GM19240 (cell line): ENCODE results near the gene CHST15.

Experiments
- DNase-seq: peaks from one replicate; pipeline ENCODE4 v3.0.0; 2011; ENCODE audit warnings: low spot score; ENCODE audit not compliant: insufficient read length

Gene CHST15

DNA sequence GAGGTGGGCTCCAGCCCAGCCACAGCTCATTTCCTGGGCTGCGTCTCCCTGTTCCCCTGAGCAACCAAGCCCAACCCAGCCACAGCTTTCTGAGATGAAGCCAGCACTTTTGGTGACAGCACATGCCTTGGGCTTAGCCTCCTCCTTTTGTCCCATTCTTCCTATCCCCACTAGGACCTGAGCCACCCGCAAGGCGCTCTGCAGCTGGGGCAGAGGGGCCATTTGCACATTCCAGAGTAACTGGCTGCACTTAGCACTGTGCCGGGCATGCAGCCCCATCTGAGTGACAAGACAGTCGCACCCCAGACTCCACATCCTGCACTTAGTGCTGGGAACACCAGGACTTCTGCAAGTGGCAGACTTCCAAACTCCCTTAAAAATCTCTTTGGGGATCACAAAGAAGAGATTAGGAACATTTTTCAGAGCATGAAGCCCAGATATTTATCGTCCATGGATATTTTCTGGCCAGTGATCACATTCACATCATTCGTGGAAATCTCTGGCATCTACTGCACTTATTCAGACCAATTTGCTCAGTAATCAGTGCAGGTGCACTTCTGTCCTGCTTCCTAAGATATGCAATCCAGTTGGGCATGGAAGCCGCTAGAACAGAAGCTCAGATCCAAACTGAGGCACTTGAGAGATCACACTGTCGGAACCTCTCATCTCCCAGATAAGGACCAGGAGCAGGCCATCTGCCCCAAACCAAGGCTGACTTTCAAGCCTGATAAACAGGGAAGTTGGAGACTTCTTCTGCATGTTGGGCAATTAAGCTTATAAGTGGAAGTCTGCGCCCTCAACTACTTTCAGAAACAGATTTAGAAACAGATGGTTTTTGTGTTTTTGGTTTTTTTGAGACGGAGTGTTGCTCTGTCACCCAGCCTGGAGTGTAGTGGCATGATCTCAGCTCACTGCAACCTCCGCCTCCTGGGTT is 26.4 kb downstream of the CHST15 start:
- no peak for DNase-seq

DNA sequence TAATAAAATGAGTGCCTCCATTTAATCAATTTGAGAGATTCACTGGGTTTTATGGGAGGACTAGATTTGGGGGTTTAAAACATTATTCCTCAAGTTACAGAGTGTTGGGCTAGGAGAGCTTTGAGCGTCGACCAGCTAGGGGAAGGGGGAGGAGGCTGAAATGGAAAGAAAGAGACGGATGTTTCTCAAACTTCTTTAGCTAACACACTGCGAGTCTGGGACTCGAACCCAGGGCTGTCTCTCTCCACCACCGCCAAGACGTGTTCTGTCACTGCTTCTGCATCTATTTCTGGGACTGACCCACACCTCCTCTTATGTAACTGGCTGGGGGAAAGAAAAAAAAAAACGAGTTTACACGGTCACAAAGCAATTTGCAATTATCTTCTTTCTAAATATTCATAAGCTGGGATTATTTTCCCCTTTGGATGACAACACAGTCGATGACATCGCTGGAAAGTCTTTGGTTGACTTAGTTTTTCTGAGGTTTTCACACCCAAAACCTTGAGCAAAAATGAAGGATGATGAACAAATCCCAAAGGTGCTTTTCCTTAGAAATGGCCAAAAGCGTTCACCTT is 27.2 kb downstream of the CHST15 start:
- no peak for DNase-seq

DNA sequence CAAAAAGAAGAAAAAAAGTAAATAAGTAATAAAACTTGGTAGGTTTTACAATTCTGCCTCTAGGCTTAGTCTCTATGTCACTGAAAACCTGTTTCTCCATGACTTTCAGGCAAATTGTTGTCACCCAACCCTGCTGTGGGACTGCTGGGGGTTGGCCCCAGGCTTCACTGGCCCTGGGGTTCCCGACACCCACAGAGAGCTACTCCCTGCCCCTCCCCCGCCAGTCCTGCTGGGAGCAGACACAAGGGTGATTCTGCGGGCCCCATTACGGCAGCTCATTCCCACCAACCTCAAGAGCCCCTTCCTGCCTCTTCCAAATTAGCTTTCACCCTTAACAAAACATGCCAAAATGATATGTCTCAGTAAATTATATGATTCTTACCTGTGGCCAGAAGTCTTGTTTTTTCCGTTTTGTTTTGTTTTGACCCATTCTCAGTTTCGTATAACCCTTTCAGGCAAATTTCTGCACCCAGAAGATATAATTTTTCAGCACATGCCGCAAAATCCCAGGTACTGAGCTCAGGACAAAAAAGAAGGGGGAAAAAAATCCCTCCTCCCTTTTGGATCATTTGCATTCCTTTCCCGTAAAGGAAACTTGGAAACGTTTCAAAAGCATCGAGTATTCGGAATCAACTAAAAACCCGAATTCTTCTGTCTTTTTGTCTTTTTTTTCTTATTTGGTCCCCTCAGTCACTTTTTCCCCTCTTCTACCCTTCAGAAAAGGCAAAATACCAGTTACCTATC is 27.8 kb downstream of the CHST15 start:
- DNase-seq = no peak

DNA sequence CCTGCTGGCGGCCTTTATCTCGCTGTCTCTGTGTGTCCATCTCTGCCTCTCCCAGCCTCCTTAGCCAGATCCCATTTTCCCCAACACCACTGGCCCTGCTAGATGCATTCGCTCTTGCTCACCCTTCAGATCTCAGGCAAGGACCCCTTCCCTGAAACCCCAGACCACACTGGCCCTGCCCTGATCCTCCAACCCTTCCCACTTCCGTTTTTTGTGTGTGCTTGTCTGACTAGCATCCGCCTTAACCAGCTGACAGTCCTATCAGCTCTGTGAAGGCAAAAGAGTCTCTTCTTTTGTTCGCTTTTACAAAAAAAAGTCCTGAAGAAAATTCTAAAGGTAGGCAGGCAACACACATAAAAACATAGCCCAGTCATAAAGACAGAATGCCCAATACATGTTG is 28.7 kb downstream of the CHST15 start:
- DNase-seq = no peak

DNA sequence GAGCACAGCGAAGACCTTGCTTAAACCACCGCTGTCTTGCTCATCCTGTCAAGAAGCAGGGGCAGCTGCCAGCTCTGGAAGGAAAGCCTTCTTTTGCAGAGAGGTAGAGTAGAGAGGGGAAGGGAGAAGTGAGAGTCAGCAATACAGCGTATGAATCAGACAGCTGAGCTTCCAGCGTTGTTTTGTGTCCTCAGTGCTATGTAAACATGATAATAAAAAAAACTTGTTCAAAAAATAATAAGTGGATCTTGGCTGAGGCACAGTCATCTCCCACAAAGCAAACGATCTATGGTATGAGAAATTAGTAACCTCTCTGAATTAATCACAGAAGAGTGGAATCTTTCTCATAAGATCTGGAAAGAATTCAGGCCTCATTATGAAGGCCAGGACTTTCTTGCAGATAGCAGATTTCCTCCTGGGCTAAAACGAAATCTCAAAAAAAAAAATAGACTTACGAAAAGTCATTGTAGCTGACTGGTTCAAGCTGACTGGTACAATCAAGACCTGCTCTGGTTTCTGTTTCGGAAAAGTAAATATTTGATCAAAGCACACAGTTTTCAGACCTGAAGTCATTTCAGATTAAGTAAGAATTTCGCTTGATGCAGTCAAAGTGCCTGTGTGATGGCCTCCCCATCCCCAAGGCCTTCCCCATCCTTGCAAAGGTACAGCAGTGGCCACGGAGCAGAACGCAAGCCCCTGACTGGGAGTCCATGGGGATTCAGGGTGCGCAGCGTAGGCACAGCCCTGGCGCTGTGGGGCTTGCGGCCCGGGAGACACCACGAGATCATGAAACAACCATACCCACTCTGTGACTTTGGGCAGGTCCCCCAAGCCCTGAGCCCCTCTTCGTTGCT is 29.4 kb downstream of the CHST15 start:
- DNase-seq = peak; percentile 17

DNA sequence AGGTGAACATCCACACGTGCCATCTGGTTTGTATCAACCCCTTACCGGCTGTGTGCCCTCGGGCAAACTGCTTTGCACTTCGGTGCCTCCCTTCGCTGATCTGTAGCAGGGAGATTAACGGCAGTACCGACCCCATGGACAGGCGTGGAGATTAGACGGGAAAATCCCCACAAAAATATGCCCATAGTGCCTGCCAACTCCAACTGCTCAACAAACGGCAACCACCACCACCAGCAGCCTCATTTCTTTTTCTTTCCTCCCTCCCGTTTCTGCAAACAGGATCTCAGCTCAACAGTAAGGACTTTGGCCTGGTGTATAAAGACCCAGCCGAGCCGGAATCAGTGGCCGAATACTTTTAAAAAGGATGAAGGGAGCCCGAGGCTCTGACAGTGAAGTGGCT is 31.0 kb downstream of the CHST15 start:
- DNase-seq = no peak

DNA sequence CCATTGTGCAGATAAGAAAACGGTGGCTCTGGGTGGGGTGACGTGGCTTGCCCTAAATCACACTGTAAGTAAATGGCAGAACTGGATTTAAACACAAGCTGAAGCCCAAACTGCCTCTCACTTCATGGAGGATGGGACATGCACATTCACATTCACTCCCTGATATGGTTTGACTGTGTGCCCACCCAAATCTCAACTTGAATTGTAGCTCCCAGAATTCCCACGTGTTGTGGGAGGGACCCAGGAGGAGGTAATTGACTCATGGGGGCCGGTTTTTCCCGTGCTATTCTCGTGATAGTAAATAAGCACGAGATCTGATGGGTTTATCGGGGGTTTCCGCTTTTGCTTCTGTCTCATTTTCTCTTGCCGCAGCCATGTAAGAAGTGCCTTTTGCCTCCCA is 32.4 kb downstream of the CHST15 start:
- DNase-seq = no peak

DNA sequence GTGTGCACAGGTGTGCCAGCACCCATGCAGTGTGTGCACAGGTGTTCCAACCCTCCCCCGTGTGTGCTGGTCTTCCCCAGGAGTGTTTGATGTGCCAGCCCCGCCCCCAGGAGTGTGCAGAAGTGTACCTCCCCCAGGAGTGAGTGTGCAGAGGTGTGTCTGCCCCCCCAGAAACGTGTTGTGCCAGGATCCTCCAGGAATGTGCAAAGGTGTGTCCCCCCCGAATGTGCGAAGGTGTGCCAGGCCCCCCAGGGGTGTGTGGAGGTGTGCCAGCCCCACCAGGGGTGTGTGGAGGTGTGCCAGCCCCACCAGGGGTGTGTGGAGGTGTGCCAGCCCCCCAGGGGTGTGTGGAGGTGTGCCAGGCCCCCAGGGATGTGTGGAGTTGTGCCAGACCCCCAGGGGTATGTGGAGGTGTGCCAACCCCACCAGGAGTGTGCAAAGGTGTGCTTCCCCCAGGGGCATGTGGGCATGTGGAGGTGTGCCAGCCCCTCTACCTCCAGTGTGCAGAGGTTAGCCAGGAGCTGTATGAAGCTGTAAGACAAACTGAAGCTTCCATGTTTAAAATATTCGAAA is 33.2 kb downstream of the CHST15 start:
- DNase-seq = no peak

DNA sequence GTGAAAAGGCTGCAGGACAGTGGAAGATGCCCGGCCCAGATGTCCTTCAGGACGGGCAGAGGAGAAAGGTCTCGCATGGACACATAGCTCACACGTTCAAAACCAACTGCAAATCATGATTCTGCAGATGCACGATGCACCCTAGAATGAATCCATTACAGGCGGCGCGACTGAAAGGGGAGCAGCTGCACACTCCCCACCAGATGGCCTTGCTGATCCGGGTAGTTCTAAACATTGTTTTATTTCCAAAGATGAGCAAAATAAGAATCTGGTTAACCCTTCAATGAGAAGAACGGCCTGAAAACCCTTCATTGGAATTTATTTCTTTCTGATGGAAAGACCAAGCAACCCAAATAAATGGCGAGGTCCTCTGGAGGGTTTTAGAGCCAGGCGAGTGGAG is 33.8 kb downstream of the CHST15 start:
- no peak for DNase-seq

DNA sequence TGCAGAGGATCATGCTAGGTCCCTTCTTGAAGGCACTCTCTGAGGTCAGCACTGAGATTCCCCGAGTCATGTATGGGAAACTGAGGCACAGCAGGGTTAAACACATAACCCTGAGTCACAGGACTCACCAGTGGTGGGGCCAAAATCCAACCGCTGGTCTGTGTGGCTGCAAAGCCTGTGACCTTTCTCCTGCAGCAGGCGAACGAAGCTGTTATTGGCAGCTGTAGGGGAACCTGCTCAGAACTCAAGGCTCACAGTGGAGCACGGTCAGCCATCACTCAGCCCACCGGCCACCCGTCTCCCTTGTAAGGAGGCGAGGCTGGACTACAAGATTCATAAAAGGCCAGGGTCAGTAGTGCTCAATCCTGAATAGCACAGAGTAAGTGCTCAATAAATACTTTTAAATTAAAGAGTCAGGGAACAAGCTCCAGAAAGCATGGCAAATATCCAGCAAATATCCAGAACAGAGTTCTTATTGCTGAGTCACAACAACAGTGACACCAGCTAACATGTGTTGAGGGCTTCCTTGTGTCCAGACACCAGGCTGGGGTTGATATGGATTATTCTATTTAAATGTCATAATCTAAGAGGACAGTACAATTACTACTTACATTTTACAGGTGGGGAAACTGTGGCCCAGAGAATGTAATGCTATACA is 34.9 kb downstream of the CHST15 start:
- no peak for DNase-seq

DNA sequence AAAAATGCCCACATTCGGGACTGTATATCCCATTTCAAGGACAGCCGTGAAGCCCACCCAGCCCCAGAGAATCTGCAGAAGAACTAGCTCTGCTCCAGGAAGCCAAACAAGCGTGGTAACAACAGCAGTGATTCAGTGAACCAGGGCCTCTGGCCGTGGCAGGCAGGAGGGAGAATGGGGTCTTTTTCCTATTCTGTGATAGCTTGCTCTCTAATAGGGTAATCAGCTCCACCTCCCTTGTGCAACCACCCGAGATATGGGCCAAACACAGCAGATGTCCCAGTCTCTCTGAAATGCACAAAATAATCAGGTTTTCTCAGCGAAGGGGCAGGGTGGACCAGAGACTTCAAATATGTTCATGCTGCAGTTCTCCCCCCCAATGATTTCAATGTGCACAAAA is 35.8 kb downstream of the CHST15 start:
- no peak for DNase-seq

DNA sequence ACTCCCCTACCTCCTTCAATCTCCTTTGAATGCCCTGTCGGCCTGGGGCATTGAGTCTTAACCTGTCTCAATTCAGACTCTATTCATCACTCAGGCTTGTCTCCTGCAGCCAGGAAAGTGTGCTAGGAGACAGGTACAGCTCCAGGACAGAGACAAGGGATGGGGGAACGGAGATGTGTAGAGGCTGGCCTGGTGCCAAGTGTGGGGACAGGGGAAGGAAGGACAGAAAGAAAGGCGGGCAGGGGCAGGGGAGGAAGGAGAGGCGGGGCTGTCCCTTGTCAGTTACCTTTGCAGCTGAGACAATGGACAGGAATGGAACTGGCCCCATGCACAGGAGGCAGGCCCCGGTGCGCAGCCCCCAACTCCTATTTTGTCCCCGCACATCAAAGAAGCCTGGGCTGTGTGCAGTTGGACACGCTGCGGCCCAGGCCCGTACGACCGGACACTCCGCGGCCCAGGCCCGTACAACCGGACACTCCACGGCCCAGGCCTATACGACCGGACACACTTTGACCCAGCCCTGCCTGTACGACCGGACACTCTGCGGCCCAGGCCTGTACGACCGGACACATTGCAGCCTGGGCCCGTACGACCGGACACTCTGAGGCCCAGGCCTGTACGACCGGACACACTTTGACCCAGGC is 36.9 kb downstream of the CHST15 start:
- no peak for DNase-seq

DNA sequence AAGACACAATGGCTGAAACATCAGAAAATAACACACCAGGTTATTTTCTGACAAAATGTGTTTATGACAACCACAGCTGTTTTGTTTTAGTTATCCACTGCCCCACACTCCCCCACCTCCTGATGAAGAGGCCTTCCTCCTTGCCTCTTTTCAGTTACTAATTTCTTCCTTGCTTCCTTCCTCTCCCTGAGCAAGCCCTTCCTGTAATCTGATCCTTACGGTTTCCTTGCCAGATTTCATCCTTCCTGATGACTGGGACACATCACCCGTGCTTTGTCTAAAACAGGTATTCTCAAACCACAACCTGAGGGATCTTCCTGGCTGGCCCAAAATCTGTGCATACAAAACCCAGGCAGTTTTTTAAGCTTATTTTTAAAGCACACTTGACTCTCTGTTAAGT is 39.4 kb downstream of the CHST15 start:
- DNase-seq = no peak

DNA sequence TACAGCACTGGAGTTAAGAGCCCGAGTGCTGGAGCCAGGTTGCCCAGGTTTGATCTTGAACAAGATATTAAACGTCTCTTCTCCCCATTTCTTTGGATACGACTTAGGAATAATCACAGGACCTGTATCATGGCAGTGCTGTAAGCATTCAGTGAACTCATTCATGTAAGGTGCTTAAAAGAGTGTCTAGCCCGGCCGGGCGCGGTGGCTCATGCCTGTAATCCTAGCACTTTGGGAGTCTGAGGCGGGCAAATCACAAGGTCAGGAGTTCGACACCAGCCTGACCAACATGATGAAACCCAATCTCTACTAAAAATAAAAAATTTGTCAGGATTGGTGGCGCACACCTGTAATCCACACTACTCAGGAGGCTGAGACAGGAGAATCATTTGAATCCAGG is 40.8 kb downstream of the CHST15 start:
- DNase-seq = no peak

DNA sequence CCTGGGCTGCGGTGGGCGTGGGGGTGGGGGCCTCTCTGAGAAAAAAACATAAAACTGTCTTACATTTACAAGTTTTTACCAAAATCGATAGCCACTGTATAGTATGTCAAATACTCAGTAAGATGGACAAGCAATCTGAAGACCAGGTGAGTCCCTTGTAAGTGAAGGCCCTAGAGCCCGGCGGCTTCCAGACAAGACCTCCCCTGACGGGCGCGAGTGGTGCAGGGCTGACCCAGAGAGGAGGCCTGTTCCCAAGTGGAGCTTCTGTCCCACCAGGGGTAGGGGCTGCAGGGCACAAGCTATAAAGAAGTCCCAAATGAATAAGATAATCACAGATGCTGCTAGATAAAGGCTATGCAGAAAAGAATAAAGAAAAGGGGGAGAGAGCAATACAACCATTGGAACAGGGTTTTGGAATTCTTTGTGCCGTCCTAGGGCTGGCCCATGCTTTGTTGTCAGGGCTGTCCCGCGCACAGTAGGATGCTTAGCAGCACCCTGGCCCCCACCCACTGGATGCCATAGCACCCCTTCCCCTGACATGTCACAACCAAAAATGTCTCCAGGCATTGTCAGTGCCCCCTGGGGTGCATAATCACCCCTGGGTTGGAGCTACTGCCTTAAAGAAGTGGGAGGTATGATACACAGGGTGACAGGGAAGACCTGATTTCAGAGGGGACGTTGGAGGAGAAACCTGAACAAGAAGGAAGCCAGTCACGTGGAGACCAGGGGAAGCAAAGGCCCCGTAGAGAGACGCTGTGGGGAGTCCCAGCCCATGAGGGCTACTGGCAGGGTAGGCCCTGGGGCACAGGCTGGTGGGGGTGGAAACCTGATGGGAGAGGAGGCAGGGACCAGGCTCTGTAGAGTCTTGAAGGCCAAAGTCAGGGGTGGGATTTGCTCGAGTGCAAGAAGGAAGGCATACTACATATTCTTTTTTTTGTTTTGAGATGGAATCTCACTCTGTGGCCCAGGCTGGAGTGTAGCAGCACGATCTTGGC is 43.1 kb downstream of the CHST15 start:
- DNase-seq = no peak

DNA sequence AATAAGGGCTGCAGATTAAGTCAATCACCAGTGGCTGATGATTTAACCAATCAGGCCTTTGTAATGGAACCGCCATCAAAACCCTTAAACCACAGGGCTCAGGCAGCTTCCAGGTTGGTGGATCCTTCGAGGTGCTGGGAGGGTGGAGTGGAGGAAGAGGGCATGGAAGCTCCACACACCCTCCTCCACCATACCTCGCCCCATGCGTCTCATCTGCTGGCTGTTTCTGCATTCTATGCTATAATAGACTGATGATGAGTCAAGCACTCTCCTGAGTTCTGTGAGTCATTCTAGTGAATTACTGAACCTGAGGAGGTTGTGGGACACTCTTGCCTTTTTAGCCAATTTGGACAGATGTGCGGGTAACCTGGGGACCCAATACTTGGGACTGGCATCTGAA is 43.9 kb downstream of the CHST15 start:
- no peak for DNase-seq

DNA sequence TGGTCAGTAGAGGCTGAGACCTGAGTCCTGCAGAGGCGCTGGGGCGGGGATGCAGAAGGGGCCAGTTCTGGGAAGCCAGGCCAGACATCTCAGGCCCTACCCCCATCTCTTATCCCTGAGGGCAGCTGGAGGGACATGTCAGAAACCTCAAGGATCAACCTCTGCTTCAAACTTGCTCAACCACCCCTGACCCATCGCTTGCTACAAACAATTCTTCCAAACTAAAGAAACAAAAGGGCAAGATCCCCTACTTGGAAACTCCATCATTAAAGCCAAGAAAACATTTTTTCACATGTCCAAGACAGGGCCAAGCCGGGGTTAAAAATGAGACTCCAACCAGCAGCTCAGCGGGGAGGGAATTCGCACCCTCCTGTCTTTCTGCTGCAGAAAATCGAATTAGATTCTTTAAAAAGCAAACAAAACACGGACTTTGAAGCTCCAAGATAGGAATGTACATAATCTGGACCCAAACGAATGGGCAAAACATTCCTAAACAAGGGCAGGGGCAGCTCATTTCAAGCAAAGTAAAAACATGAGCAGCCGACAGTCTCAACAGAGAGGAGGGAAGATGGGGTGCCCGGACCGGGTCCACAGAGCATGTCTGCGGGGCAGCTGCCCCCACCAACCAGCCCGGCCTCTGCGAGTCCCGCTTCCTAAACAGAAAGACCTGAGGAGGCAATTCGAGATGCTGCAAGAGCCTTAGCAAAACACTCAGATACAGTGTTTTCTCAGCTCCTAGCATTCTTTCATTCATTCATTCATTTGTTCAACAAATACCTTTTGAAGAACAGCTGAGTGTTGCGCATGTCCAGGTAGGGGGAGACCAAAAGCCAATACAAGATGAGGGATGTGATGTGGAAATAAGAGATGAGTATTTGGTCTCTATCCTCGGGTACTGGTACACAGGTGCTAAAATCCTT is 44.8 kb downstream of the CHST15 start:
- no peak for DNase-seq
